ENCODE results near the gene ZBTB40. TPM values are rescaled to one million over a fixed set of nuclear protein-coding genes. Genes with fewer than 3 reads are reported as not detected.

Gene ZBTB40
- total RNA-seq, 1 experiment from 2014 or later: 11.0 TPM

GRCh38 chr1:22533244-22533895 lies 81.7 kb downstream of the ZBTB40 start:
- DNase-seq (ENCODE audit: low spot score): no peak

- no peak for DNase-seq (ENCODE audit: low spot score)
Measured at GRCh38 chr1:22534951-22535350, 83.3 kb downstream of the ZBTB40 start.

DNA sequence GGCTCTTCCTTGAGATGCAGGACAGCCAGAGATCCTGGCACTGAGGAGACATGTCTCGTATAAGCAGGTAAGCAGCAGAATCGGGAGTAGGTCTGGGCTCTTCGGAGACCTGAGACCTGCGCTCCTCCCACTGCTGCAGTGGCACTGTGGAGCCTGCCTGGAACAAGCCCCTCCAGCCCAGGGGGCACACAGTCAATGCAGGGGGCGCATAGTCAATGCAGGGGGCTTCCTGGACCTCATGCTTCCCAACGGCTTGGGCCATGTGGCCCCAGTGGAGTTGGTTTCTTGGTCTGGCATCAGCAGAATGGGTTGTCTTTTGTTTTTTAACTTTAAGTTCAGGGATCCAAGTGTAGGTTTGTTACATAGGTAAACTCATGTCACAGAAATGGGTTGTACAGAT lies 83.7 kb downstream of the ZBTB40 start:
- DNase-seq (ENCODE audit: low spot score): no peak

GRCh38 chr1:22536506-22536905 lies 84.9 kb downstream of the ZBTB40 start:
- no peak for DNase-seq (ENCODE audit: low spot score)

DNA sequence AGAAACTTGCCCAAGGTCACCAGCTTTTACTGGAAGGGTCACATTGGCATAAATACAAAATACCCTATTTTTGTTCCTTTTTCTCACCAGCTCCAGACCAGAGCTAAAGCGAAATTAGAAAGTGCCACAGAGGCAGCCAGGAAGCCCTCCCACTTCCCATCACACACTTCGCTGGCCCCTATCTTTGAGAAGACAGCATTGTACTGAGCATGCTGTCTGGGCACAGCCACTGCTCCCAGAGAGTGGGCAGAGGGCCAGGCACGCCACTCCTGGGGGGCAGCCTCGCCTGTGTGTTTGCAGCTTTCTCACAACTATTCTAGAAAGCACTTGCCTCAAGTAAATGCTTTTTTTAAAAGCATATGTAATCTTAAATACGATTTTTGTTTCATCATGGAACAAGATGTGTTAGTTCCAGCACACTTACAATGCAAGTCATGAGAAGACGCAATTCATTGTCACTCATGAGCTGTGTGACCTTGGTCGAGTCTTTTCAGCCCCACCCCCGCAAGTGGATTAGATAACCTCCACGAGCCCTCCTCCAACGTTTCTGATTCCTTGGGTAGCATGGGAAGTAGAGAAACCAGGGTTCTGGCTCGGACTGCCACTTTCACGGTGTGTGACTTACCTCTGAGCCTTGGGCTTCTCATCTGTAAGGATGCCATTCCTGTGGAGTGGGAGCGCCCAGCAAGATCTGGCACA lies 85.9 kb downstream of the ZBTB40 start:
- DNase-seq (ENCODE audit: low spot score): no peak

- no peak for DNase-seq (ENCODE audit: low spot score)
Measured at GRCh38 chr1:22539510-22540118, 88.0 kb downstream of the ZBTB40 start.

DNA sequence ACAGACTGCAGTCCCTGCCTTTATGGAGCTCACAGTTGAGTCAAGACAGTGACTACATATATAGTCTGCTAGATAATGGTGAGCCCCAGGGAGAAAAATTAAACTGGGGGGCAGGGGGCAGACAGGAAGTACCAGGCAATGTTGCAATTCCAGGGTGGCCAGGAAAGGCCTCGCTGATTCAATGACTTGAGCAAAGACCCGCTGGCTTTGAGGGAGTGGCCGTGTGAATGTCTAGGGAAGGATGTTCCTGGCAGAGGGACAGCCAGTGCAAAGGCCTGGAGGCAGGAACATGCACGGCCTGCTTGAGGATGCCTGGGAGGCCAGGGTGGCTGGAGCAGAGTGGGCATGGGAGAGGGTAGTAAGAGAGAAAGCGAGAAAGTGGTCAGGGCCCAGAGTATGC lies 88.7 kb downstream of the ZBTB40 start:
- DNase-seq (ENCODE audit: low spot score): peak; percentile 4

- DNase-seq (ENCODE audit: low spot score): no peak
Measured at GRCh38 chr1:22542886-22543285, 91.2 kb downstream of the ZBTB40 start.

DNA sequence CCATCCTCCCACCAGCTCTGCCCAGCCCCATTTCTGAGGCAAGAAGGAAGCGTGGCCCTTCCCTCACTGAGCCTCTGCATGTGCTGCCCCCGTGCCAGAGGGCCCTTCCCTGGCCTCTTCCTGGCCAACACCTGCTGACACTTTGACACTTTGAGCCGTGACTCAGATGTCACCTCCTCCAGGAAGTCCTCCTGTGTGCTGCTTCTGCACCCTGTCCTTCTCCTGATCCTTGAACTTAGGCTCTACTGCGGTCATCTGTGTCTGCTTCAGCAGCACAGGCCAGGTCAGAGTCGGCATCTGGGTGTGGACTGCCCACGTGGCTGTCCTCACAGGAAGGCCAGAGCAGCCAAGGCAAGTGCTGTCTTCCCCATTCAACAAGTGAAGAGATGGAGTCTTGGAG lies 92.0 kb downstream of the ZBTB40 start:
- DNase-seq (ENCODE audit: low spot score): no peak

DNA sequence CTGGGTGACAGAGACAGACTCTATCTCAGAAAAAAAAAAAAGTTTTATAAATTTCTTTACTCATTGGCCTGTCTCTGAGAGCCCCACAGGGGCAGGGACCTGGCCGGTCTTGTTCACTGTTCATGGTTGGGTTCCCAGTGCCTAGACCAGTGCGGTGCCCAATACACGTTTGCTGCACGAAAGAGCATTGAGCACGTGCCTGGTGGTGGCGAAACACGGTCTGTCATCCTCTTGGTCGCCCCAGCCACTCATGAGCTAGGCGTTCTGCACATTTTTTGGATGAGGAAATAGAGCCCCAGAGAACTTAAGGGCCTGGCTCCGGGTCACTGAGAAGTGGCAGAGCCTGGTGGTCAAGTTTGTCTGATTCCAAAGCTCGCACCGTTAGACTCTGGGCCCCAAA lies 93.0 kb downstream of the ZBTB40 start:
- DNase-seq (ENCODE audit: low spot score): no peak

- DNase-seq (ENCODE audit: low spot score): no peak
Measured at GRCh38 chr1:22545141-22545540, 93.5 kb downstream of the ZBTB40 start.

GRCh38 chr1:22547186-22547817 lies 95.7 kb downstream of the ZBTB40 start:
- no peak for DNase-seq (ENCODE audit: low spot score)

DNA sequence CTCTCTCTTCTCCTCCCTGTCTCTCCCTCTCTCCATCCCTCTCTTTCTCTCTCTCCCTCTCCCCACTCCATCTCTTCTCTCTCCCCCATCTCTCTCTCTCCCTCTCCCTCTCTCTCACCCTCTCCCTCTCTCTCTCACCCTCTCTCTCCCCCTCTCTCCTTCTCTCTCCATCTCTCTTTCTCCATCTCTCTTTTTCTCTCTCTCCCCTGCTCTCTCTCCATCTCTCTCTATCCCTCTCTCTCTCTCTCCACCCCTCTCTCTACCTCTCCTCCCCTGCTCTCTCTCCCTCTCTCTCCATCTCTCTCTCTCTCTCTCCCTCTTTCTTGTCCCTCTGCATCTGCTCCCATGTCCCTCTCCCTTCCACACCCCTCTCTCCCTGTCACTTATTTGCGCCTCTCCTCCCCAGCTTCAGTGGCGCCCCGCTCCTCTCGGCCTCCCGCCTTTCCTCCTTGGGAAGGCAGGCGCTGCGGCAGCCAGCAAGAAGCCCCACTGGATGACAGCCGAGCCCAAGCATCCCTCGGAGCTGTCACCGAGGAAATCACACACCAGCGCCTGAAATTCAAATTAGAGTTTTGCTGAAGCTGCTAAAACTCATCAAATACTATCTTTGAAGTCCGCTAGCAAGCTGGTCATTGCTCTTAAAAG lies 96.3 kb downstream of the ZBTB40 start:
- no peak for DNase-seq (ENCODE audit: low spot score)

- no peak for DNase-seq (ENCODE audit: low spot score)
Measured at GRCh38 chr1:22550021-22550420, 98.4 kb downstream of the ZBTB40 start.

DNA sequence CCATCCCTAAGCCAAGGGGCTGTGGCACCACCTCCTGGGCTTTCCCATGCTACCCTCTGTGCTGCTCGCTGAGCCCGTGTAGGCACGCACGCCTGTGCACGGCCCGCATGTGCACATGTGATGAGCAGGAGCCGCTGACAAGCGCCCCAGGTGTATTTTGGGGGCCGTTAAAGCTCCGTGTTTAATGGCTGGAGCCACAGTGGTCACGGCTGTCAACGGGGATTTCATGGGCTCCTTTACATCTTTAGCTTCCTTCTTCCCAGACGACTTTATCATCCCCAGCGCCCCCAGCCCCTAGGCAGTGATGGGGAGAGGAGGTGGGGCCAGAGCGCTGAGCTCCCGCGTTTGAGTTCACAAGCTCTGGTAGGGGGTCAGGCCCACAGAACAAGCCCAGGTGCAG lies 99.9 kb downstream of the ZBTB40 start:
- no peak for DNase-seq (ENCODE audit: low spot score)

DNA sequence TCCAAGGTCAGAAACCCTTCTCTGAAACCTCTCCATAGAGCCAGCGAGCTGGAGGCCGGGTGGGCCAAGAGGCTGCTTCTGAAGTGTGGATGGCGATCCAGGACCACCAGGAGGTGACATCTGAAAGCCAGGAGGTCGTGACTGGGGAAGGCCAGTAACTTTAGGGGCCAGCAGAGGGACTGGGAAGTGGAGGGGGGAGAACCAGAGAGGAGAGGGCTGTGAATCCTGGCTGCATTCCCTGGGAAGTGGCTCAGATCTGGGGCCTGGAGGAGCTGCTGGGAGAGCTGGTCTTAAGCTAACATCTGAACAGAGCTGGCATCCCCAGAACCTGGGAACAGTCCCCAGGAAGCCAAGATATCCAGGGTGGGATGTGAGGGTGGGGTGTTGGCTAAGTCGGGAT lies 100.4 kb downstream of the ZBTB40 start:
- no peak for DNase-seq (ENCODE audit: low spot score)

DNA sequence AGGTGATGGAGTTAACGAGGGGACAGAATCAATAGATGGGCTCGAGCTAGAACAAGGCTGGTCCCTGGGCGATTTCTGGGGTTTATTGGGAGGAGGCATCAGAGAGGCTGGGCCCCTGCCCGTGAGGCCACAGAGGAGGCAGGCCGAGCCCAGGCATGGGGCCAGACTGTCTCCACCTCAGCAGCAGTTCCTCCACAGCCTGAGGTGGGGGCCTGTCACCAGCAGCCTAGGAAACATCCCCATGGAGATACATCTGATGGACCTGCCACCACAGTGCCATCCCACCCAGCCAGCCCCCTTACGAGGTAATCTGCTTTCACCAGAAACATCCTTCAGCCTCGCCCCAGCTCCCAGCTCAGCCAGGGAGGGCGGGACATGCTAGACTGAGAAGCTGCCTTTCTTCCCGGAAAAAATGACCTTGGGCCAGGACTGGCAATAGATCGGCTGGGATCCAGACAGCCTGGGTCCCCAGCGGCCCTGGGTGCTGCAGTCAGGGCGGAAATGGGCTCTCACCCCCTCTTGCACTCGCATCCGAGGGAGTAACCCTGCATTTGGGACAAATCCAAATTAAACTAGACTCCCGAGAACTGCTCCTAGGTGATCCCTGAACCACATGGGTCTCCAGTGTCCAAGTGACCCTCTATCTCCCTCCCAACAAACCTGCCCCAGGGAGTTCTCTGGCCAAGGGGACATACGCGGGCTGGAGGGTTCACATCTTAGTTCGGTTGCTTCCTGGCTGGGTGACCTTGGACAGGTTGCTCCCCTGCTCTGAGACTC lies 101.6 kb downstream of the ZBTB40 start:
- no peak for DNase-seq (ENCODE audit: low spot score)

DNA sequence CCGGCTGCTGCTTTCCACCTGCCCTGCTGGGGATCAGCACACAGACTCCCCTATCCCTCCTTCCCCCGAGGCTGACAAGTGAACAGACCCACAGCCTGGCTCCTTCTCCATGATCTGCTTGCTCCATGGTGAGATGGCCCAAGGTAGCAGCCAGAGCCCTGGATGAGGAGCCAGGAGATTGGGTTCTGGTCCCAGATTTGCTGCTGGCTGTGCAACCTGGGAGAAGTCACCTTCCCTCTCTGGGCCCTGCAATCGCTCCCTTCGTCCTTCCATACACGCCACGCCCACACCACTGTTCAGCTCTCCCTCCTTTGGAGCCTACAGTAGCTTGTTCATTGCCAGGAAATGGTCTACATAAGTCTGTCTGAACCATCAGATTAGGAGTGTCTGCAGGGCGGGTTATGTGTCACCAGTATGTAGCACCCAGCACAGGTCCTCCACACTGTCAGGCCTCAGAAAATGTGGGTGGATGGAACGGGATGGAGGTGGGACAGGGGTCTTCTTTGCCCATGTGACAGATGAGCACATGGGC lies 102.4 kb downstream of the ZBTB40 start:
- DNase-seq (ENCODE audit: low spot score): no peak

- DNase-seq (ENCODE audit: low spot score): no peak
Measured at GRCh38 chr1:22555371-22555656, 103.7 kb downstream of the ZBTB40 start.

DNA sequence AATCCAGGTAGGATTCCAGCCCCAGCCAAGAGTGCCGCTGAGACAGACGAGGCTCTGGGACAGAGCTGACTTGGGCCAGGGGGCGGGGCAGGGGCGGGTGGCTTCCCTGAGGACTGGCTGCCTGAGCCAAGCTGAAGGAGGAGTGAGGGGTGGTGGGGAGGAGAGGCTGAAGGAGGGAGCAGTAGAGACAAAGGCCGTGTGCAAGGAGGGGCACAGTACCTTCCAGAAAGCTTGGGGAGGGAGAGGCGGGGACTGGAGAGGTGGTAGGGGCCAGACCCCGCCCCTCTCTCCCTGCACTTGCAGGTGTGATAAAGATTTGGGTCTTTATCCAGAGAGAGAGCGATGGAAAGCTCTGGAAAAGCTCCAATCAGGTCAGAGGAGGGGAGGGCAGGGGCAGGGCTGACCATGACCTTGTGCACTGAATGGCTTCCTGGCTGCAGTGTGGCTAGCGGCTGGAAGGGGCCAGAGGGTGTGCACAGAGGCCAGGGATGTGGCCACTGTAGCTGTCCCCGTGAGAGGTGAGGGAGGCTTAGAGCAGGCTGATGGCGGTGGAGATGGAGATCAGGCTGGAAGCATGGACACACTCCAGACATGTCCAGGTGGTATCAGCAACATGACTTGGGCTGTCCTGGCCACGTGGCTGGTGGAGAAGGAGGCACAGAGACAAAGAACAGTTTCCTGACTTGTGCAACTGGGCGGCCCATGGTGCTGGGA lies 104.9 kb downstream of the ZBTB40 start:
- no peak for DNase-seq (ENCODE audit: low spot score)

Data from A172 (cell line).